Neural cell (in vitro differentiated cells): Measurements from ENCODE around the gene CTR9. TPM values are rescaled to one million over a fixed set of nuclear protein-coding genes. Genes with fewer than 3 reads are reported as not detected.
A peak's percentile ranks its signal among the peaks of the same experiment; 100 is the strongest.

Source experiments
- H2AFZ ChIP-seq: fragments of 200-600, 300-800 bp; sonication (generic), shearing (Covaris generic); 2 replicates; pipeline ENCODE4 v1.6.0; 2014; ENCODE audit warnings: low read depth, mild to moderate bottlenecking, antibody characterized with exemption, low read length, moderate library complexity
- H3F3A ChIP-seq: fragments of 200-600 bp; shearing (Covaris generic); 2 replicates; pipeline ENCODE4 v1.6.1; 2016; ENCODE audit warnings: mild to moderate bottlenecking, moderate library complexity, mixed read lengths, antibody characterized with exemption, low read length; ENCODE audit not compliant: insufficient read depth, poor library complexity, severe bottlenecking
- H3K27ac ChIP-seq: fragments of 200-600, 300-800 bp; sonication (generic), shearing (Covaris generic); 2 replicates; pipeline ENCODE4 v1.5.1; 2014; ENCODE audit warnings: mild to moderate bottlenecking, low read length, moderate library complexity
- H3K27me3 ChIP-seq: fragments of 300-800, 200-600 bp; sonication (generic), shearing (Covaris generic); 2 replicates; pipeline ENCODE4 v1.6.0; 2014; ENCODE audit warnings: mild to moderate bottlenecking, low read depth, low read length, moderate library complexity; ENCODE audit not compliant: insufficient read depth
- H3K36me3 ChIP-seq: fragments of 300-800, 200-600 bp; sonication (generic), shearing (Covaris generic); 2 replicates; pipeline ENCODE4 v1.5.1; 2014; ENCODE audit warnings: mild to moderate bottlenecking, antibody characterized with exemption, low read length, moderate library complexity; ENCODE audit not compliant: insufficient read depth
- H3K4me2 ChIP-seq: fragments of 300-800, 200-600 bp; sonication (generic), shearing (Covaris generic); 2 replicates; pipeline ENCODE4 v1.6.0; 2014; ENCODE audit warnings: mild to moderate bottlenecking, low read length
- H3K4me3 ChIP-seq: fragments of 300-800, 200-600 bp; sonication (generic), shearing (Covaris generic); 2 replicates; pipeline ENCODE4 v1.5.1; 2014; ENCODE audit warnings: mild to moderate bottlenecking, low read length, moderate library complexity
- H3K79me2 ChIP-seq: fragments of 200-600 bp; shearing (Covaris generic); replicated peaks from 2 replicates; pipeline ENCODE4 v1.6.0; 2014; ENCODE audit warnings: mild to moderate bottlenecking, low read length, moderate library complexity; ENCODE audit not compliant: insufficient read depth
- H3K9ac ChIP-seq: fragments of 300-800, 200-600 bp; sonication (generic), shearing (Covaris generic); 2 replicates; pipeline ENCODE4 v1.6.1; 2016; ENCODE audit warnings: mild to moderate bottlenecking, low read length, mixed read lengths
- H3K9me2 ChIP-seq: fragments of 200-600 bp; shearing (Covaris generic); 2 replicates; pipeline ENCODE4 v1.6.1; 2016; ENCODE audit warnings: mild to moderate bottlenecking, low read length, mixed read lengths; ENCODE audit not compliant: insufficient read depth
- H3K9me3 ChIP-seq: fragments of 200-600, 300-800 bp; sonication (generic), shearing (Covaris generic); 2 replicates; pipeline ENCODE4 v1.6.1; 2016; ENCODE audit warnings: mild to moderate bottlenecking, mixed run types, low read length, moderate library complexity, mixed read lengths
- H4K20me1 ChIP-seq: fragments of 200-600 bp; shearing (Covaris generic); 2 replicates; pipeline ENCODE4 v1.6.1; 2016; ENCODE audit warnings: mild to moderate bottlenecking, mixed run types; ENCODE audit not compliant: insufficient read depth
- CTCF ChIP-seq: fragments of 450-650 bp; IDR thresholded peaks from 2 replicates; pipeline ENCODE4 v1.5.1; 2014; ENCODE audit warnings: antibody characterized with exemption, mild to moderate bottlenecking, moderate library complexity; ENCODE audit not compliant: poor library complexity, severe bottlenecking
- EP300 ChIP-seq: fragments of 450-650 bp; conservative IDR thresholded peaks from 2 replicates; pipeline ENCODE4 v1.6.1; 2014; ENCODE audit warnings: antibody characterized with exemption, mild to moderate bottlenecking, moderate library complexity; ENCODE audit not compliant: poor library complexity, severe bottlenecking
- EZH2 ChIP-seq: fragments of 200-600, 300-800 bp; shearing (Covaris generic), sonication (generic); IDR thresholded peaks from 2 replicates; pipeline ENCODE4 v1.6.1; 2014; ENCODE audit warnings: antibody characterized with exemption, low read length, borderline replicate concordance, mild to moderate bottlenecking; ENCODE audit not compliant: insufficient read depth, poor library complexity, severe bottlenecking
- MXI1 ChIP-seq: fragments of 450-650 bp; conservative IDR thresholded peaks from 2 replicates; pipeline ENCODE4 v1.6.1; 2014; ENCODE audit warnings: antibody characterized with exemption, mild to moderate bottlenecking; ENCODE audit not compliant: poor library complexity, severe bottlenecking
- POLR2AphosphoS5 ChIP-seq: IDR thresholded peaks from 2 replicates; pipeline ENCODE4 v1.6.1; 2012
- RAD21 ChIP-seq: fragments of 450-650 bp; conservative IDR thresholded peaks from 2 replicates; pipeline ENCODE4 v1.6.1; 2014; ENCODE audit warnings: antibody characterized with exemption, mild to moderate bottlenecking, moderate library complexity
- REST ChIP-seq: IDR thresholded peaks from 2 replicates; pipeline ENCODE4 v1.6.1; 2012; ENCODE audit warnings: borderline replicate concordance
- SMC3 ChIP-seq: fragments of 450-650 bp; conservative IDR thresholded peaks from 2 replicates; pipeline ENCODE4 v1.6.1; 2014; ENCODE audit warnings: antibody characterized with exemption, mild to moderate bottlenecking, moderate library complexity; ENCODE audit not compliant: poor library complexity
- TAF1 ChIP-seq: IDR thresholded peaks from 2 replicates; pipeline ENCODE4 v1.6.1; 2012; ENCODE audit warnings: low read depth
- polyA plus RNA-seq: library from polyadenylated mRNA; depleted of rRNA; stranded (reverse); fragments of >200 nt; gene quantifications from 2 replicates; pipeline ENCODE4 v1.2.3, GENCODE V29; 2014

Gene CTR9
- polyA plus RNA-seq, 1 donor from 2014 or later, result 24.1 TPM

GRCh38 chr11:10803676-10804075 is 52.6 kb downstream of the CTR9 start:
- H3F3A ChIP-seq, result peaks cover 20% of the 10 kb centered on the region
- H3K9me3 ChIP-seq, result no peaks in the 10 kb centered on the region
- H3K36me3 ChIP-seq, result peaks cover 63% of the 10 kb centered on the region
- TF ChIP-seq REST, result no peak
- TF ChIP-seq MXI1, result no peak
- no peak for TF ChIP-seq TAF1
- no peak for TF ChIP-seq EZH2
- no peak for TF ChIP-seq POLR2AphosphoS5
- TF ChIP-seq CTCF, result no peak
- H3K9ac ChIP-seq, result no peak overlapping the region
- no peaks in the 10 kb centered on the region for H3K9me2 ChIP-seq
- peaks cover 4% of the 10 kb centered on the region for H4K20me1 ChIP-seq
- H3K27me3 ChIP-seq, result no peaks in the 10 kb centered on the region
- H2AFZ ChIP-seq, result no peak overlapping the region
- no peak overlapping the region for H3K4me2 ChIP-seq
- H3K27ac ChIP-seq, result no peak overlapping the region
- H3K79me2 ChIP-seq, result peaks cover 69% of the 10 kb centered on the region
- H3K4me3 ChIP-seq, result peak overlapping the region; percentile 97

- no peak overlapping the region for H3K9ac ChIP-seq
- H4K20me1 ChIP-seq, result peaks cover 4% of the 10 kb centered on the region
- H3K79me2 ChIP-seq, result peaks cover 80% of the 10 kb centered on the region
- H3K4me2 ChIP-seq, result peak overlapping the region; percentile 100
- H3K4me3 ChIP-seq, result peak overlapping the region; percentile 97
- H3F3A ChIP-seq, result peaks cover 28% of the 10 kb centered on the region
- H3K9me2 ChIP-seq, result no peaks in the 10 kb centered on the region
- H2AFZ ChIP-seq, result no peak overlapping the region
- no peaks in the 10 kb centered on the region for H3K9me3 ChIP-seq
- H3K27me3 ChIP-seq, result no peaks in the 10 kb centered on the region
- TF ChIP-seq RAD21, result no peak
- TF ChIP-seq MXI1, result no peak
- no peak for TF ChIP-seq TAF1
- TF ChIP-seq EP300, result no peak
- no peak for TF ChIP-seq CTCF
- TF ChIP-seq REST, result no peak
- TF ChIP-seq POLR2AphosphoS5, result no peak
- TF ChIP-seq SMC3, result no peak
- no peak for TF ChIP-seq EZH2
- H3K27ac ChIP-seq, result no peak overlapping the region
- peaks cover 42% of the 10 kb centered on the region for H3K36me3 ChIP-seq
These were observed 54.7 kb downstream of the CTR9 start for GRCh38 chr11:10805741-10806140.
